ENCODE measurements around the gene TXNDC2. TPM values are rescaled to one million over a fixed set of nuclear protein-coding genes. Genes with fewer than 3 reads are reported as not detected.
A peak's percentile ranks its signal among the peaks of the same experiment; 100 is the strongest.

The TXNDC2 gene
- total RNA-seq, 1 donor from 2014 or later, result 0.49 TPM

DNA sequence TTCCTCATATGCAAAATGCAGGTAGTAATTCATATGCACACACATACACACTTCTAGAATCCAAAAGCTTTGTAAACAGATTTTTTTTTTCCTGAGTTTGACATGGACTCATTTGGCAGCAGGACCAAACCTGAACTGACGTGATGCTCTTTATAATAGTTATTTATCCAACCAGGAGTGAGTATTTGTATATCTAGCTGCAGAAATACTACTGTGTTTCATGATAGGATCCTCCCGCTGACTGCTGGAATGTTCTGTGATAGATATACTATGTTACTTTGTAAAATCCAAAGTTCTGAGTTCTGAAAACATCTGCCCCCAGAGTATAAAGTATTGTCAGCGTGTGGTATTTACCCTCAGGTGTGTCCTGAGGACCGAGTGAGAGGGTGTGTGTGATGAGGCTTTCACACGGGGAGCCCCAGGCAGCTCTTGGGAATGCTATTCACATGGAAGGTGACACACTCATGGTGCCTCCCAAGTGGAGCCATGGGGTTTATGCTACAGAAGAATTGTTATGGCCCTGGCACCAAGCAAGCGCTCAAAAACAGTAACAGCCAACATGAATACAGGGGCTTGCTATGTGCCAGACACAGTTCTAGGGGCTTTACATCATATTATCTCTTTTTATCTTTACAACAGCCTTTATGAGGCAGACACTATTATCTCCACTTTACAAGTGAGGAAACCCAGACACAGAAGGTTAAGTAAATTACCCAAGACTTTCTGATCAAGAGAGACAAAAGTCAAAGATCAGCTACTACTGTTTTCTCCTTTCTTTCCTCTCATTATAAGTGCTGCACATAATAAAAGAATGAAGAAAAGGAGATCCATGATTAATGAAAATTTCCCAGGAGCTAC is 16.7 kb upstream of the TXNDC2 start:
- TF ChIP-seq, protein P1, sequence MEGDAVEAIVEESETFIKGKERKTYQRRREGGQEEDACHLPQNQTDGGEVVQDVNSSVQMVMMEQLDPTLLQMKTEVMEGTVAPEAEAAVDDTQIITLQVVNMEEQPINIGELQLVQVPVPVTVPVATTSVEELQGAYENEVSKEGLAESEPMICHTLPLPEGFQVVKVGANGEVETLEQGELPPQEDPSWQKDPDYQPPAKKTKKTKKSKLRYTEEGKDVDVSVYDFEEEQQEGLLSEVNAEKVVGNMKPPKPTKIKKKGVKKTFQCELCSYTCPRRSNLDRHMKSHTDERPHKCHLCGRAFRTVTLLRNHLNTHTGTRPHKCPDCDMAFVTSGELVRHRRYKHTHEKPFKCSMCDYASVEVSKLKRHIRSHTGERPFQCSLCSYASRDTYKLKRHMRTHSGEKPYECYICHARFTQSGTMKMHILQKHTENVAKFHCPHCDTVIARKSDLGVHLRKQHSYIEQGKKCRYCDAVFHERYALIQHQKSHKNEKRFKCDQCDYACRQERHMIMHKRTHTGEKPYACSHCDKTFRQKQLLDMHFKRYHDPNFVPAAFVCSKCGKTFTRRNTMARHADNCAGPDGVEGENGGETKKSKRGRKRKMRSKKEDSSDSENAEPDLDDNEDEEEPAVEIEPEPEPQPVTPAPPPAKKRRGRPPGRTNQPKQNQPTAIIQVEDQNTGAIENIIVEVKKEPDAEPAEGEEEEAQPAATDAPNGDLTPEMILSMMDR (IDR thresholded peaks at IDR 0.05), result no peak
- TF ChIP-seq POLR2AphosphoS5 (IDR thresholded peaks at IDR 0.05; ENCODE audit: insufficient read depth in 1 of 2, low read depth in 1 of 2) (no peak), POLR2A (IDR thresholded peaks at IDR 0.05) (no peak)
- H3K27ac ChIP-seq, result peak overlapping the region; percentile 14
- H3K27me3 ChIP-seq, result no peaks in the 10 kb centered on the region
- no peaks in the 10 kb centered on the region for H3K9me3 ChIP-seq
- peaks cover 23% of the 10 kb centered on the region for H3K4me1 ChIP-seq
- DNase-seq (ENCODE audit: extremely low spot score in 2 of 2), result no peak
- H3K4me3 ChIP-seq, result no peak overlapping the region
- intact Hi-C loops (cut with DNase I), result no loop called here
- no peaks in the 10 kb centered on the region for H3K36me3 ChIP-seq

- intact Hi-C loops (cut with DNase I), result no loop called here
- Histone ChIP-seq H3K36me3 (no peaks in the 10 kb centered on the region), H3K27ac (peak overlapping the region; percentile 14), H3K4me1 (peaks cover 23% of the 10 kb centered on the region), H3K4me3 (no peak overlapping the region), H3K9me3 (no peaks in the 10 kb centered on the region), H3K27me3 (no peaks in the 10 kb centered on the region)
- TF ChIP-seq POLR2A (IDR thresholded peaks at IDR 0.05) (no peak), POLR2AphosphoS5 (IDR thresholded peaks at IDR 0.05; ENCODE audit: insufficient read depth in 1 of 2, low read depth in 1 of 2) (peak; percentile 32 to 68)
- TF ChIP-seq, protein P1 (IDR thresholded peaks at IDR 0.05), result no peak
- DNase-seq (ENCODE audit: extremely low spot score in 2 of 2), result no peak
These were observed 15.9 kb upstream of the TXNDC2 start for GRCh38 chr18:9869715-9870430.

GRCh38 chr18:9870431-9871008 is 15.3 kb upstream of the TXNDC2 start:
- no peaks in the 10 kb centered on the region for H3K36me3 ChIP-seq
- no peak for TF ChIP-seq POLR2A (IDR thresholded peaks at IDR 0.05)
- no peak for TF ChIP-seq POLR2AphosphoS5 (IDR thresholded peaks at IDR 0.05; ENCODE audit: insufficient read depth in 1 of 2, low read depth in 1 of 2)
- TF ChIP-seq, protein P1 (IDR thresholded peaks at IDR 0.05), result no peak
- peak overlapping the region; percentile 14 for H3K27ac ChIP-seq
- peaks cover 23% of the 10 kb centered on the region for H3K4me1 ChIP-seq
- no peak overlapping the region for H3K4me3 ChIP-seq
- H3K9me3 ChIP-seq, result no peaks in the 10 kb centered on the region
- no peaks in the 10 kb centered on the region for H3K27me3 ChIP-seq
- intact Hi-C loops (cut with DNase I), result no loop called here
- DNase-seq (ENCODE audit: extremely low spot score in 2 of 2), result no peak

- TF ChIP-seq POLR2A (IDR thresholded peaks at IDR 0.05) (no peak), POLR2AphosphoS5 (IDR thresholded peaks at IDR 0.05; ENCODE audit: insufficient read depth in 1 of 2, low read depth in 1 of 2) (no peak)
- TF ChIP-seq, protein P1 (IDR thresholded peaks at IDR 0.05), result no peak
- intact Hi-C loops (cut with DNase I), result no loop called here
- no peaks in the 10 kb centered on the region for H3K36me3 ChIP-seq
These were observed 14.5 kb upstream of the TXNDC2 start for GRCh38 chr18:9871244-9871746.

More at GRCh38 chr18:9871244-9871746, 14.5 kb upstream of the TXNDC2 start:
- no peak overlapping the region for H3K4me3 ChIP-seq
- H3K4me1 ChIP-seq, result peaks cover 23% of the 10 kb centered on the region
- no peak for DNase-seq (ENCODE audit: extremely low spot score in 2 of 2)
- H3K27ac ChIP-seq, result no peak overlapping the region
- no peaks in the 10 kb centered on the region for H3K27me3 ChIP-seq
- no peaks in the 10 kb centered on the region for H3K9me3 ChIP-seq
